HS-27A (cell line): ENCODE data around the gene LRRC8D.
A peak's percentile ranks its signal among the peaks of the same experiment; 100 is the strongest.

ENCODE experiments used
- DNase-seq: peaks from one replicate; pipeline ENCODE4 v3.0.0-alpha.2; 2012; ENCODE audit warnings: low read depth, missing footprints

Gene LRRC8D

DNA sequence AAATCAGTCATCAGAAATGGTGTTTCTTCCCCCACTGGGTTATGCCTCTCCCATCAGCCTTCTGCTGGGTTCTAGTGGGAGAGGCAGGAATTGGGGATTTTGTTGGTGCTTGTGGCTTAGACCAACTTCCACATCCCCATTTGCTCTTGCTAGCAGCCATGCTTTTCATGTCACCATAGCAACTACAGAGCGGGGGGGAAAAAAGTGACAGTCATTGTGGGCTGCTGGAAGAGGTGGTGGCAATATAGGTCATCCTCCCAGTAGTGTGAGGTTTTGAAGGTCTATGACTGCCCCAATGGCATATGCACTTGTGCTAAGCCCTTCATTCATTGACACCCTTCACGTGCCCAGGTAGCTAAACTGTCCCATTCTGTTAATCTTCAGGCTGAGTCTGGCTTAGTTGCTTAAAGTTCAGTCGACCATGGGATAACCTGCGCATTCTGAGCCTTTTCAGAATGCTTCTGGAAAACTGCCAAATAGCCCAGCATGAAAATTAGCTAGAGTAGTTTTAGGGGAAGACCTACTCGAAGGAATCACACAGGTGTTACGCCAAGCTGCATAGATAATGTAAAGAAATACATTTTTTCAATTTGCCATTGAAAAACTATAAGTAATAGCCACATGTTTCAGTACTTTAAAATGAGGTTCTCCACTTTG lies 120.4 kb downstream of the LRRC8D start:
- DNase-seq: no peak

GRCh38 chr1:89942014-89942413 lies 121.2 kb downstream of the LRRC8D start:
- no peak for DNase-seq

DNA sequence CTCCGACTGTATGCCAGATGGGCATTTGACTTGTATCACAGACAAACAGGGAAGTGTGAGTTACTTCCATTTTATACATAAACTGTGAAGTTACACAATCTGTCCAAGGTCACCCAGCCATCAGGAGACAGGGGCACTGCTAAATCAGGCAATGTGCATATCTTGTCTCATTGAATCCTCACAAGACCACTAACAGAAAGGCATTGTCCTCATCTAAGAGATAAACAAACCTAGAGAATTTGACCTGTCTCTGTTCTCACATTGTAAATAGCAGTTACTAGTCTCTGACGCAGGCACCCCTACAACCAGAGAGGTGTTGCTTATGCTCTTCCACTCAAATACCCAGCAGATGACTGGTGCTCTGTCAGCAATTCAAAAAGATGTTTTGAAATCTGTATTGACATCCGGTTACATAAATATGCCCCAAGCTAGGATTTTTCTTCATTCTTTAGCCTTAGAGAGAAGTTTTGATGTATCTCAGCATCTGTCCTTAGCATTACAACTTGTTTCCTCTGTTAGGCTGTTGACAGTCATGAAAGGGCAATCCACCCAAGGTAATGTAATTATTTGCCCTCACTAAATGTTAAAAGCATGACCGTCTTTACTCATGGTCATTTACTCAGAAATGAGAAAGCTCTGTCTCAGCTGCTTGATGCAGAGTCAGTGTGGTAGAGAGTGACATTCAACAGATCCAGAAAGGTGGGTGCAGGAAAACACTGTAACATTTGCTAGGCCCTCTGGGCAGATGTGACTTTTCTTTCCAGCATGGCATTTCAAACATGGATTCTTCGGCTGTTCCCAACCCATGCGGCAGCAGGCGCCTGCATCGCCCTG lies 122.2 kb downstream of the LRRC8D start:
- no peak for DNase-seq

- no peak for DNase-seq
Observed at GRCh38 chr1:89943846-89944781, 123.3 kb downstream of the LRRC8D start.

DNA sequence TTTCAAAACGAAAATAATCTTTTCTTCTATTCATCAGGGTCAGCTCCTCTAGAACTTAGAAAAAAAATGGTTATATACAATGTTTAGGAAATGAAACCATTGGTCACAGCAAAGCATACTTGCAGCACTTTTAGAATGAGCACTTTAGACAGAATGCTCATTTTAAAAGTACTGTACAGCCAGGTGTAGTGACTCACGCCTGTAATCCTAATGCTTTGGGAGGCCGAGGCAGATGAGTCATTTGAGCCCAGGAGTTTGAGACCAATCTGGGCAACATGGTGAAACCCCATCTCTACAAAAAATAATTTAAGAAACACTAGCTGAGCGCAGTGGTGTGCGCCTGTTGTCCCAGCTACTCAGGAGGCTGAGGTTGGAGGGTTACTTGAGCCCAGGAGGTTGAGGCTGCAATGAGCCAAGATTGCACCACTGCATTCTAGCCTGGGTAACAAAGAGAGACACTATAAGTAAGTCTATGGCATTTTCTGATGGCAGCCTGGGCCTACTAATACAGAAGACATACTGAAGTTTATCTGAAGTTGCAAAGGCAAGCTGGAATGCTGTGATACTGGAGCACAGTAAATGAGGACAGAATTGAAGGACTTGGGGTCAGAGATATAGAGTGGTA lies 125.1 kb downstream of the LRRC8D start:
- peak; percentile 66 for DNase-seq

DNA sequence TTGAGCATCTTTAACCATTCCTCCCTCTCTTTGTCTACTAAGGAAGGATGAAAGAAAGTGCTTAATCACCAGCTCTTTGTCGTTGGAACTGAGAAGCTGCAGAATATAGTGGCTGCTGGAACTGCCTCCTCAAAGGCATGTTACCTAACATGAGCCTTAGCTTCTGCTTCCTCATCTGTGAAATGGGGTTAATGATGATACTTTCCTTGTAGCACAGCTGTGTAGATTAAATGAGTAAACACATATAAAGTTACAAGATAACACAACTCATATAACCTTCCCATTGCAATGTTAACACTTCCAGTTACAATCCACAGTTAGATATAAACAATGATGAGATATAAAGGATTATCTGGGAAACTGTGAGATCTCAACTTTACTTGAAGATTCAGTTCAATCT lies 125.7 kb downstream of the LRRC8D start:
- no peak for DNase-seq

GRCh38 chr1:89948722-89949345 lies 128.0 kb downstream of the LRRC8D start:
- DNase-seq: no peak

DNA sequence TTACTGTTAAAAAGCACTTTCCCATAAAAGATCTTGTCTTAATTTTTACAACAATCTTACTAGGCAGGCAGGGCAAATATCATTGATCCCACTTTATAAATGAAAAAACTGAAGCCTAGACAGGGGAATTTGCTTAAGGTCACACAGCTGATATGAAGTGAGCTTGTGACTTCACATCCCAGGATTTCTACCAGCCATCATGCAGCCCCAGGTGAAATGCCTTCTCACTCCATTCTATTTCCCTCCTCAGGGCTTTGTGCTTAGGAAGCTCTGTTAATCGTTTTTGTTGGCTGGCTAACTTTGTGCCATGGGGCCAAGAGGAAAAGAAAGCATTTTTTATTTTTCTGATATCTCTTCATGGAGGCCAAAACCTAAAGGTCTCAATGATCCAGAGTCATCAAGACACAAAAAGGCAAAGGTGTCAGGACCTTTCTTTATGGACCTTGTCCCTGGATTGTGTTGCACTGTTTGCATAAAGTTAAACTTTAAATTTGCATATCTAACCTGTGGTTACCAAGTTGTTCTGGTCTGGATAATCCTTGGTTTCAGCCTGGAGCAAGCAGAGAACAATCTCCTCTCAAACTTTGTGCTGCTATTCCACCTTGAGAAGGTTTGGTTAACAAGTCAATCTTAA lies 129.3 kb downstream of the LRRC8D start:
- DNase-seq: no peak

- no peak for DNase-seq
Observed at GRCh38 chr1:89950703-89951102, 129.9 kb downstream of the LRRC8D start.

DNA sequence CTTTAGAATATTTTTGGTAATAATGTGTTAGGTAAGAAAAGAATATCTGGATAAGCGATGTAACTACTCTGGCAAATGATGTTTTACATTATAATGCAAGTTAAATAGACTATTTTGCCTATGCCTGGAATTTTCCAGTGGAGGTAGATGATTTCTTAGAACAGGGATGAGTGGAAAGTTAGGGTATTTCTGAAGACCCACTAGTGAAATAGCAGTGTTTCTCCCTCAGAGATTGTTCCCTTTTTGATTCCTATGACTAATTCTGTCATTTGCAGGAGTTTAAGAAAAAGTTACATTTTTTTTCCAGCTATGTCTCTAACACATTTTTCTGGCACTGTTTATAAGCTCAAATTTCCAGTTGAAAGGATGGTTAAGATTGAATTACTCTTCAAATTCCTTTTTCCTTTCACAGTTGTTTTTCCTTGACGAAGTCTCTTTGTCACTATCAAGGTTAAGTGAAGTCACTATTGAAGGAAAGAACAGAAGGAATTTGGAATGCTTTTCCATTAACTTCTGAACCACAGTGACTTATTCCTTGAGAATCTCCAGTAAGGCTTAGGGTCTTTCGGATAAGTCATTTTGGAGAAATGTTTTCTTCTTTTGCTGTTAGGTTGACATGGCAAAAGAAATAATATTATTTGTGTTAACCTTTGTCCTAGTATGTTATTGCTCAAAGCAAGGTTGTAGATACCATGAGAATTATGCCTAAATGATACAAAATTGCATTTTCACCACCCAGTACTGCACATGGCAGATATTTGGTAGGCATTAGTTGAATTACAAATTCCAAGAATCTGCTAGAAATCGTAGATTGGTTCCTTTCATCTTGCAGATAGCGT lies 131.2 kb downstream of the LRRC8D start:
- DNase-seq: peak; percentile 88

GRCh38 chr1:89952605-89953130 lies 131.8 kb downstream of the LRRC8D start:
- DNase-seq: no peak

DNA sequence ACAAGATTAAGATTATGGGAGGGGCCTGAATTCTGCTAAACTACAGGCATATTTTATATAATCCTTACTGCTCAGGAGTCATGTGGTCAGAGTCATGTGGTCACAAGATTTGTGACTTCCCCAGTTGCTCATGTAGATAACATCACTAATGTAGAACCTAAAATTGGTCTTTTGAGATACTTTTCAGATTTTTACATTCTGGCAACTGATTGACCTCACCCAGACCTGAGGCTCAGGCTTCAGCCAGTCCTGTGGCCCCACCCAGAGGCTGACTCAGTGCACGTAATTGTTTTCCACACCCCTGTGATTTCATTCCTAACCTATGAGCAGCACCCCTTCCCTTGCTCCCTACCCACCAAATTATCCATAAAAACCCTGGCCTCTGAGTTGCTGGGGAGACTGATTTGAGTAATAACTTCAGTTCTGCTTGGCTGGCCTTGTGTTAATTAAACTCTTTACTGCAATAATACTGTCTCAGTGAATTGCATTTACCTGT lies 132.3 kb downstream of the LRRC8D start:
- DNase-seq: peak; percentile 98

- no peak for DNase-seq
Observed at GRCh38 chr1:89953929-89954328, 133.1 kb downstream of the LRRC8D start.

GRCh38 chr1:89954401-89954800 lies 133.6 kb downstream of the LRRC8D start:
- DNase-seq: no peak

DNA sequence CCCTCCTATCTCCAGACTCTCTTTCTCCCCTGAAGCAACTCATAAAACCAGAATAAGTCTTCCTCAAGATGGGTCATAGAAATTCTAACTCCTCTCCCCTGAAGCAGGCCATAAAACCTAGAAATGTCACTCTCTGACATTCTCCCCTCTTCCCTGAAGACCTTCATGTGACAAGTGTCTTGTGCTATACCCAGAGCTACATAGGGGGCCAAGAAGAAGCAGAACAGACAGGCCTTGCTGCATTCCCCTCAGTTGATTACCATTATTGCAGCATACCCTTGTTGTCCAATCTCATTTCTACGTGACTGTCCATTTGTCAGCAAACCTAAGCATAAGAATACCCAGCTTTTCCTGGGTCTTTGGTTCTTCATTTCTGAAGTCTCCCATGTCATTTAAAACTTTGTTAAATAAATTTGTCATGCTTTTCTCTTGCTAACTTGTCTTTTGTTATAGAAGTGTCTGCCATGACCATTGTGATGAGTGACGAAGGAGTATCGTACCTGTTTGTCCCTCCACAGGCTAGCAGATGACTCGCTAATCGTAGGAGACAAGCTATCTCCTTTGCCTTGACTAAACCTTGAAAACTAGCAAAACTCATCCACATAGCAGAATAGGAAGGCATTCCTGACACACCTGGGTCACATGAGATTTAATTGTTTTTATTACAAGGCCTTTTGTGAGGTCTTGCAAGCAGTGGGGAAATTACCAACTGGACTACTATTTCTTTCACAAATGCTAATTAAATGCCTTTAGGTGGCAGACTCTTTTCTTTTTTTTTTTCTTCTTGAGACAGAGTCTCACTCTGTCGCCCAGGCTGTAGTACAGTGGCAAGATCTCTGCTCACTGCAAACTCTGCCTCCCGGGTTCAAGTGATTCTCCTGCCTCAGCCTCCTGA lies 134.7 kb downstream of the LRRC8D start:
- DNase-seq: no peak

DNA sequence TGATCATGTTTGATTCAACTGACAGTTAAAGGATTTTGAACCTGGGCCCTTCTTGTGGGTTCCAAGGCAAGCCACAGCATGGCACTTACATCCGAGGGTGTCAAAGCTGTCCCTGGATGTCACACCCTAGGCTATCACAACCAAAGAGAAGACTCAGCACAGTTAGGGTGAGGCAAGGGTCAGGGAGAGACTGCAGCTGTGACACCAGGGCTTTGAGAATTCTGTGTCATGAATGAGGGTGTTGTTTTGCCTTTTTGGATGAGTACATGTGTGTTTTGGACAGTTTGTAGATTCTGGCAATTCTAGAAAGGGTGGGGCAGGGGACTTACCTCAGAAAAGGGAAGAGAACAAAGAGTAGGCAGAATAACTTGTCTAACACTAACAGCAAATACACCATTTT lies 136.3 kb downstream of the LRRC8D start:
- no peak for DNase-seq

DNA sequence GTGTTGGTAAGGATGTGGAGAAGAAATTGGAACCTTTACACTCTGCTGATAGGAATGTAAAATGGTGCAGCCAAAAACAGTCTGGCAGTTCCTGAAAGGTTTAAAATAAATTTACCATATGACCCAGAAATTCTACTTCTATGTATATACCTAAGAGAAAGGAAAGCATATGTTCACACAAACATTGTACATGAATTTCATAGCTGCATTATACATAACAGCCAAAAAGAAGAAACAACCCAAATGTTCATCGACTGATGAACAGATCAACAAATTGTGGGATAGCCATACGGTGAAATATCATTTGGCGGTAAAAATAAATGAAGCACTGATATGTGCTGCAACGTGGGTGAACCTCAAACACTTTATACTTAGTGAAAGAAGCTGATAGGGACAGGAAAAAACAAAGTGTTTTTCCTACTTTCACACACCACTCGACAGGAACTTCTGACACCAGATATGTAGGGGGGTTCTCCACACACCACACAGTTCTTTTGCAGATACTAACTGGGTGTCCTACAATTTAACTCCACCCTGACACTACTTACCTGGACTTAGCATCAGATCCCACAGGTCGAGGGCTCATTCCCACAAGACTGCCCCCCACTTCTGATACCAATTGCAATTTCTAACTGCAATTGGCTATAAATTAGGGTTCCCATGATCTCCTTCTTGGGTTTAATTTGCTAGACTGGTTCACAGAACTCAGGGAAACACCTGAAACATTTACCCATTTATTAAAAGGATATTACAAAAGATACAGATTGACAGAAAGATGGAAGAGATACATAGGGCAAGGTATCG lies 138.2 kb downstream of the LRRC8D start:
- no peak for DNase-seq

GRCh38 chr1:89959719-89960118 lies 138.9 kb downstream of the LRRC8D start:
- no peak for DNase-seq
